ENCODE results near the gene CIRBP.

Gene CIRBP

GRCh38 chr19:1269065-1269477, at the start of gene CIRBP:
Gene CIRBP, plus strand, starts transcription at chr19:1269332. Its CDS starts 1,602 bp downstream, at chr19:1270934.
- DNase-seq = peak; percentile 99

- no peak for DNase-seq
Observed at GRCh38 chr19:1219786-1220476, 49.2 kb upstream of the CIRBP start.

- DNase-seq = no peak
Observed at GRCh38 chr19:1220477-1220930, 48.6 kb upstream of the CIRBP start.

GRCh38 chr19:1220976-1221903, 47.9 kb upstream of the CIRBP start:
- DNase-seq = no peak

- no peak for DNase-seq
Observed at GRCh38 chr19:1221904-1222255, 47.3 kb upstream of the CIRBP start.

- DNase-seq = no peak
Observed at GRCh38 chr19:1222394-1222793, 46.7 kb upstream of the CIRBP start.

- peak; percentile 96 for DNase-seq
Observed at GRCh38 chr19:1223018-1223855, 45.9 kb upstream of the CIRBP start.

GRCh38 chr19:1224047-1224825, 44.9 kb upstream of the CIRBP start:
- DNase-seq = no peak

- DNase-seq = no peak
Observed at GRCh38 chr19:1224847-1225246, 44.3 kb upstream of the CIRBP start.

- DNase-seq = no peak
Observed at GRCh38 chr19:1225440-1226226, 43.5 kb upstream of the CIRBP start.

- DNase-seq = no peak
Observed at GRCh38 chr19:1226227-1226518, 43.0 kb upstream of the CIRBP start.

GRCh38 chr19:1226522-1227303, 42.4 kb upstream of the CIRBP start:
- no peak for DNase-seq

GRCh38 chr19:1227304-1228054, 41.7 kb upstream of the CIRBP start:
- DNase-seq = no peak

- DNase-seq = no peak
Observed at GRCh38 chr19:1228161-1228957, 40.8 kb upstream of the CIRBP start.

GRCh38 chr19:1229056-1229923, 39.8 kb upstream of the CIRBP start:
- no peak for DNase-seq

- no peak for DNase-seq
Observed at GRCh38 chr19:1229924-1230782, 39.0 kb upstream of the CIRBP start.

All from 8988T (cell line).